A204.1 (cell line): ENCODE data around the gene KCNJ14.
"Not testable (repeated sequence)": the region's sequence is repeated elsewhere in the genome, so short reads cannot be mapped to it uniquely, and the experiment has no call there.

Experiments used
- FAIRE-seq: peaks from 2 replicates; lab custom pipeline; 2012; peaks lifted over from hg19 to GRCh38; lab: Jason Lieb, UNC

Gene KCNJ14

GRCh38 chr19:48471836-48472235 is 16.5 kb downstream of the KCNJ14 start:
- no peak for FAIRE-seq

GRCh38 chr19:48473161-48473966 is 18.0 kb downstream of the KCNJ14 start:
- no peak for FAIRE-seq

- FAIRE-seq: no peak
Measured at GRCh38 chr19:48474084-48474592, 18.8 kb downstream of the KCNJ14 start.

GRCh38 chr19:48475369-48476068 is 20.1 kb downstream of the KCNJ14 start:
- FAIRE-seq: no peak

- FAIRE-seq: no peak
Measured at GRCh38 chr19:48476176-48476575, 20.8 kb downstream of the KCNJ14 start.

- FAIRE-seq: no peak
Measured at GRCh38 chr19:48477067-48477685, 21.8 kb downstream of the KCNJ14 start.

- no peak for FAIRE-seq
Measured at GRCh38 chr19:48477698-48478338, 22.4 kb downstream of the KCNJ14 start.

GRCh38 chr19:48478339-48479256 is 23.2 kb downstream of the KCNJ14 start:
- FAIRE-seq: no peak

GRCh38 chr19:48479686-48480085 is 24.3 kb downstream of the KCNJ14 start:
- FAIRE-seq: no peak

GRCh38 chr19:48480183-48480557 is 24.8 kb downstream of the KCNJ14 start:
- FAIRE-seq: no peak

GRCh38 chr19:48480558-48481500 is 25.5 kb downstream of the KCNJ14 start:
- FAIRE-seq: no peak

GRCh38 chr19:48481846-48482639 is 26.7 kb downstream of the KCNJ14 start:
- no peak for FAIRE-seq

GRCh38 chr19:48483301-48483700 is 27.9 kb downstream of the KCNJ14 start:
- no peak for FAIRE-seq

GRCh38 chr19:48484247-48484893 is 29.0 kb downstream of the KCNJ14 start:
- no peak for FAIRE-seq

- FAIRE-seq: no peak
Measured at GRCh38 chr19:48484931-48485612, 29.7 kb downstream of the KCNJ14 start.

GRCh38 chr19:48486706-48487105 is 31.3 kb downstream of the KCNJ14 start:
- not testable (repeated sequence) for FAIRE-seq

- no peak for FAIRE-seq
Measured at GRCh38 chr19:48487544-48487943, 32.2 kb downstream of the KCNJ14 start.

GRCh38 chr19:48487948-48488347 is 32.6 kb downstream of the KCNJ14 start:
- FAIRE-seq: no peak
